Stimulated activated CD4-positive, alpha-beta T cell treated with anti-CD3 and anti-CD28 coated beads, Interleukin-4, amount 100 ng/mL, for 4 hours (primary cell): ENCODE measurements around the gene ATP6V0D1.

Source experiments
- DNase-seq, 2 experiments: peaks; one replicate each; pipeline ENCODE4 v3.0.0-alpha.2; 2020

Gene ATP6V0D1

GRCh38 chr16:67399749-67400704 is 80.9 kb downstream of the ATP6V0D1 start:
- no peak for DNase-seq

DNA sequence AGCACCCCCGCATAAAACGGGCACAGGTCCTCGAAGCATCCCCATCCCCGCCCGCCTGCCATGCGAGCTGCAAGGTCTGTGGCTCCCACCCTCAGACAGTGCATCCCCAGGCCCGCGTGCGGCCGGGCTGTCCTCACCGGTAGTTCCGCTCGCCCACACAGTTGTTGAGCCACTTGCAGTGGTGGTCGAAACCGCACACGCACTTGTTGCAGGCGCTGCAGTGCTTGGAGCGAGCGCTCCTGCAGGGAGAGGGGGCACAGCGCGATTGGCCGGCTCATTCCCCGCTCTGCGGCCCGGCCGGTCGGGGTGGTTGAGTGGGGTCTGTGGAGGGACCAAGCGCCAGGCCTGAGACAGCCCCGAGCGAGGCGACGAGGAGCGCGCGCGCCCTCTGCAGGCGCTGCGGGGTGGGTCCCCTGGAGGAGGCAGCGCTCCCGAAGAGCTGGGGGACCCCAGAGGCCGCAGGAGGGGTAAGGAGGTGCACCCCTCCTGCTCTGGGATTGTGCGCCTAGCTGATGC is 81.7 kb downstream of the ATP6V0D1 start:
- DNase-seq, result peak; percentile 23 to 61

GRCh38 chr16:67398546-67399217 is 82.3 kb downstream of the ATP6V0D1 start:
- DNase-seq, result no peak

DNA sequence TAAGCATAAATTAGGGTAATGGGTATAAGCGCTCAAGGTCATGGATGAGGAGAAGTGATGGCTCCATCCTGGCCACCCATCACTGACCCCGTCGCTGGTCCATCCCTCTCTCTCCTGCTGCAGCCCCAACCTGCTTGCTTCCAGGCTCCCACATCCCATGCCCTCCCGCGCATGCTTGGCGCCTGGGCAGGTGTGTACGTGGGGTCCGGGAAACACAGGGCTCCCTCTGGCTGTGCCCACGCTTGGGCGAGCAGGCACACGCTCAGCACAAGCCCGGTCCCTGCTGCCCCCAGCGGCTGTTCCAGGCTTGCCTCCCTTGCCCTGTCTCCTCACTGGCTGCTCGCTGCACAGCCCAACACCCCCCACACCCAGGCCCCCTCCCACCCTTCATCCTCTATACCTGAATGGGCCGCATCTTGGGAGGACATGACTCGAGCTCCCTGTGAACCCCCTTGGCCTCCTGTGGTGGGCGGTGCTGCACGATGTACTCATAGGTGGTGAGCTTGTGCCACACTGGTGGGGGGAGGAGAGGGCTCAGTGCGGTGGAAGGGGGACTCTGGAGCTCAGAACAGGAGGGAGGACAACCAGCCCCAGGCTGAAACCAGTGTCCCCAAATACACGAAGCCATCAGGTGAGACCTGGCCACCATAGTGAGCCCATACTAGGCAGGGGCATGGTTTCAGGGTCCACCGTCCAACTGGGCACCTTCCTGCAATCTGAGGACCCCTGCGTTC is 83.0 kb downstream of the ATP6V0D1 start:
- DNase-seq, result no peak

GRCh38 chr16:67397036-67397801 is 83.7 kb downstream of the ATP6V0D1 start:
- DNase-seq, result no peak

GRCh38 chr16:67396159-67397035 is 84.6 kb downstream of the ATP6V0D1 start:
- DNase-seq, result no peak

DNA sequence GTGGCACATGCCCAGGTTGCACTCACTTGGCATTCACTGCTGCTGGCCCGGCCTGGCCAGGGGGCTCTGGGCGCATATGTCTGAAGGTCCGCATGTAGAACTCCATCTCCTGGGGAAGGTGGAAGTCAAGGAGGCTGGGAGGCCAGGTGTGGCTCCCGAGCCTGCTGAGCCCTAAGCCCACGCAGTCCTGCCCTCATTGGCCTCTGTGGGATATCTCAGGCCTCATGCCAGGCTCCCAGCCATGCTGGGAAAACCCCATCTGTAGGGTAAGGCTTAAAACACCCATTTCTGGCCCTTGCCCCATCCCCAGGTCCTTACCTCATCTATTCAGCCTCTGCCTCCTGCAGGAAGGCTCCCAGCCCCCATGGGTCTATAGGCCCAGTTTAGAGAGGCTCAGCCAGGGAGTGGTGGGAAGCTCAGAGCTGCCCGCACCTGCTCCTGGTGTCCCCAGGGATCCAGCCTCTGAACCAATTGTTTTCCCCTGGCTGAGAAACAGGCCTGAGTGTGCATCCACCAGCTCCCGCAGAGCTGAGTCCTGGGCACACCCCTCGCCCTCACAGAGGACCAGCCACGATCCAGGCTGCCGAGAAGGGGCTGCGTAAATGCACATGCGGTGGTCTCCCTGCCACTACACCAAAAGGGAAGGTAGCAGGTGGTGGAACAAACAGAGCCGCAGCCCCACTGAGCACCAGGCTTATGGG is 85.3 kb downstream of the ATP6V0D1 start:
- no peak for DNase-seq

GRCh38 chr16:67395105-67395457 is 85.9 kb downstream of the ATP6V0D1 start:
- no peak for DNase-seq

GRCh38 chr16:67394155-67395104 is 86.5 kb downstream of the ATP6V0D1 start:
- no peak for DNase-seq

DNA sequence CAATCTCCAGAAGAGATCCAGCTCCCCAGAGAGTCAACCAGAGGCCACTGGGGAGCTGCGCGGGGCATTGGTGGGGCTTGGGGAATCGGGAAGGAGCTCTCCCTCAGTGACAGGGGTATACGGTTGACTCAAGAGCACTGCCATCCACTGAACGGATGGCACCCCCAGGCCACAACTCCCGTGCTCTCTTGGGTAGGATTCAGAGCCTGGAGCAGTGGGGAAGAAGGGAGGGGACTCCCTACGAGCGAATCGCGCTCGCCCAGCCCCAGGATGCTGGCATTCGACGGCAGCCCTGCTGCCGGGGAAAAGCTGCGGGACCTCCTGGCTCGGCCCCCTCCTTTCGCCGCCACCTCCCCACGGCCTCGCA is 87.2 kb downstream of the ATP6V0D1 start:
- DNase-seq, result no peak

GRCh38 chr16:67393111-67393787 is 87.7 kb downstream of the ATP6V0D1 start, which contains the start of gene TPPP3:
Gene TPPP3, minus strand, starts transcription at chr16:67393498. Its CDS starts 2,387 bp downstream, at chr16:67391111.
- peak; percentile 5 to 25 for DNase-seq

GRCh38 chr16:67392301-67393059 is 88.5 kb downstream of the ATP6V0D1 start:
- no peak for DNase-seq

DNA sequence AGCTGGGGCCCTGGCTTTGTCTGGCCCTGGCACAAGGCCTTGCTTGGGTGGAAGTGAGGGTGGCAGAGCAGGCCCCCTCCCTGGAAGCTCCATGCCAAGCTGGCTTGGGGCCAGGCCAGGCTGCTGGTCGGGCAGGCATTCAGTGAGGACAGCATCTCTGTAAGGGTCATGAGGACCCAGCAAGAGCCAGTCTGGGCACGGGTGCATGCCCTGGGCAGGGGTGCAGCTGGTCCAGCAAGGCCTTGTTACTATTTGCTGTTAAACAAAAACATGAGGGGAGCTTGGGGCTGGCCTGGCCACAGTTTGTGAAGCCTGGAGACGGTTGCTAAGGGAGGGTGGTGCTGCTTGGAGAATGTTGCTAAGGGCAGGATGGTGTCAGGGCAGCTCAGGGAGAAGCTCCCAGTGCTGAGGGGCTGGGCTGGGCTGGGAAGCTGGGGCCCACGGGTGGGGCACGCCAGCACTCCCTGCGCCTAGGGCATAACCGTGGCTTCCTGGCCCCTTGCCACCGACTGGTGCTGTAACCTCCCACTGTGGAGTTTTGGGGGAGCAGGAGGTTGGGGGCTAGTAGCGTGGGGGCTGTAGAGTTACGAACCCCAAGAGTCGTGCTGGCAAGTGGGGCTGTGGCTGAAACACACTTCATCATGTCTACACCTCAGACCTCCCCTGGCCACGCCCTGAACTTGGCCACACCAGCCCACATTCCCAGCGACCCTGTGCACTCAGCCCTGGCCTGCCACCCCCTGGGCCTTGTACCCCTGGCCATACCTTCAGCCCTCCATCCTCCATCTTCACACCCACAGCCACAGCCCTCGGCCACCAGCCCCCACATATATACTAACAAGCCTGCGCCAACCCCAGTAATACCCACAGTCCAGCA is 89.3 kb downstream of the ATP6V0D1 start:
- no peak for DNase-seq

GRCh38 chr16:67390816-67391423 is 90.0 kb downstream of the ATP6V0D1 start:
- no peak for DNase-seq

DNA sequence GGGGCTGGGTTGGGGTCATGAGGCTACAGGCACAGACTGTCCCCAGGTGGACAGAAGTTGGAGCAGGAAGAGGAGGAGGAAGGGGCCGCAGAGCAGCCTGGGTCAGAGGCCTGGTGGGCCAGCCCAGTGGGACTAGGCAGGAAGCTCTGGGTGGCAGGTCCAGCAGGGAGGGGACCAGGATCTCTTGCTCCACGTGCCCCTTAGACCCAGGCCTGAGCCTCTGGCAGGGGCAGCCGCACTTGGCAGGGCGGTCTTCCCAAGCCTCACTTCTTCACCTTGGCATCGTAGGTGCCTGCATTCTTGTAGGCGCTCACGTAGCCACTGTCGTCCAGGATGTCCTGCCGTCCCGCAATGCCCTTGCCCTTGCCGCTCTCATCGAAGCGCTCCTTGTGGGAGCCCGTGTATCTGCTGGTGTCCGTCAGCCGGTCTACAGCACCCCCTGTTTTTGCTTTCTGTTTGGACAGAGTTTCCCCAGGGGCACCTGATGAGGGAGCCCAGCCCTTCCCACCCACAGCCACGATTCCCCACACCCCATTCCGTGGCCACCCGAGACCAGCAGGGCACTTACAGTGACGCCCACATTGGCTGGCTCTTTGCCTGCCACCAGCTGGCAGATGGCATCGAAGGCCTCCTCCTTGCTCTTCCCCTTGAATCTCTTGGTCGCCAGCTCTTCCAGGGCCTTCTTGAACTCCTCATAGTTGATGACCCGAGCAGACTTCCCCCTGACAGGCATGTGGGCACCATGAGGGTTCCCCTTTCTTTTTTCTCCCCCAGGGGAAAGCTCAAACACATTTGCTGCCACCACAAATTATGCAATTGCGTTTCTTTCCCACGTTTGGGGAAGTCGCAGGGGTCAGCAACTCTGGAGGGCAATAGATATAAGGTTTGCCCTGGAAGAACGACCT is 90.8 kb downstream of the ATP6V0D1 start:
- no peak for DNase-seq
